Activated CD8-positive, alpha-beta memory T cell treated with anti-CD3 and anti-CD28 coated beads, Interleukin-2, amount 50 U/mL, for 1 hour (primary cell): Measurements from ENCODE around the gene ZNF302.

Source experiments
- DNase-seq: peaks from one replicate; pipeline ENCODE4 v3.0.0-alpha.2; 2020; ENCODE audit errors: extremely low read depth

ZNF302 gene

GRCh38 chr19:34732612-34733211 is 55.2 kb downstream of the ZNF302 start:
- DNase-seq: no peak

GRCh38 chr19:34733266-34733745 is 55.8 kb downstream of the ZNF302 start:
- no peak for DNase-seq

GRCh38 chr19:34733746-34734536 is 56.5 kb downstream of the ZNF302 start, which contains the start of gene ZNF181:
TSS of gene ZNF181 (plus strand) at chr19:34734243. CDS start at chr19:34735038, 795 bp downstream.
- peak; percentile 47 for DNase-seq

- peak; percentile 14 for DNase-seq
Observed at GRCh38 chr19:34734537-34735103, 57.1 kb downstream of the ZNF302 start.
